GM19372 (cell line): ENCODE results near the gene DOK6.
"Not testable (repeated sequence)": the region's sequence is repeated elsewhere in the genome, so short reads cannot be mapped to it uniquely, and the experiment has no call there.

Source experiments
- ATAC-seq: cut with Tn5 transposase; IDR thresholded peaks from one replicate; pipeline ENCODE4 v1.9.1; 2021; ENCODE audit warnings: mild to moderate bottlenecking, low read depth, moderate library complexity; ENCODE audit not compliant: unreplicated experiment

DOK6 gene

GRCh38 chr18:69617408-69617807 lies 216.7 kb downstream of the DOK6 start:
- no peak for ATAC-seq

- ATAC-seq: no peak
These were observed 217.2 kb downstream of the DOK6 start for GRCh38 chr18:69617888-69618287.

DNA sequence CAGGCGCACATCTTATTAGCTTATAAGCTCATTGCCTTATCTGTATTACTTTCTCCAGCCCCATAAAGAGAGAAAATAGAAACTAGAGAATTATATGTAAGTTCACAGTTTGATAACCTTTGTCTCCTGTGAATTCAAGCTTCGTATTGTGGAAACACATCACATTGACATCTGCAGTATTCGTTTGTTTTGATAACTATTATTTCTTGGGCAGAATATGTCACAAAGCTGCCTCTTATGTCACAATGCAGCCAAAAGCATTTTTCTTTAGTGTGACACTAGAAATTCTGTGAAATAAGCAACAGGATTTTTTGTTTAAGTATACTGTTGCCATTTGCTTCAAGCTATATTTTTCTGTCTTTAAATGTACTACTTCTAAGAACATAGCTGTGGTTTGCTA lies 221.5 kb downstream of the DOK6 start:
- ATAC-seq: no peak

DNA sequence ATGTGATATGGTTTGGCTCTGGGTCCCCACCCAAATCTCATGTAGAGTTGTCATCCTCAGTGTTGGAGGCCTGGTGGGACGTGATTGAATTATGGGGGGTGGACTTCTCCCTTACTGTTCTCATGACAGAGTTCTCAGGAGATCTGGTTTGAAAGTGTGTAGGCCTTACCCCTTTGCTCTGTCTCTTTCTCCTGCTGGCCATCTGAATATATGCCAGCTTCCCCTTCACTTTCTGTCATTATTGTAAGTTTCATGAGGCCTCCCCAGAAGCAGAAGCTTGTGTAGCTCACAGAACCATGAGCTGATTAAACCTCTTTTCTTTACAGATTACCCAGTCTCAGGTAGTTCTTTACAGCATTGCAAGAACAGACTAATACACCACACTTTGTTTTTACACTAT lies 222.3 kb downstream of the DOK6 start:
- no peak for ATAC-seq

GRCh38 chr18:69626171-69626570 lies 225.5 kb downstream of the DOK6 start:
- no peak for ATAC-seq

- ATAC-seq: no peak
These were observed 226.1 kb downstream of the DOK6 start for GRCh38 chr18:69626643-69627242.

DNA sequence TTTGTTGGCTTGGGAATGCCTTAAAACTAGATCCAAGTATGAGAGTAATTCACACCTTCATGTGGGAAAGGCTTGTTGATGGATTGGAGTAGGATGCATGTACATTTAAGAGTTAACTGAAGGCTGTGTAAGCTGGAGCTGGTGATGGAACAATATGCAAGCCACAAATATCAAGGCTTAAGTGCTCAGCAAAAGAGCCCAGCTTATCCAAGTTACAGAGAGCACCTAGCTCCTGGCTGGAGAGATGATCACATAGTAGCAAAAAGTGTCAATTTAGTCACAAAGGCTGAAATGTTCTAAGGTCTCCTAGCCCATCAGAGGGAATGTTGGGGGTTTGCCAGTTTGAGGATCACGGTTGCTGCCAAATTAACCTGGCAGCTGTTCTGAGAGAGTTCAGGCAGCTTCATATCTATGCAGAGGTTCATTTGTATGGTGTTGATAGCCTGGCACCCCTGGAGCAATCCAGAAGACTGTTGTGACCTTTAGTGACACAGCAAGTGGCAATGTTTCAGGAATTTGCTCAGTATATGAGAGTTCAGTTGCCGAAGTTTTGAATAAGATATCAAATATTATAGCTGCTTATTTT lies 228.2 kb downstream of the DOK6 start:
- ATAC-seq: no peak

DNA sequence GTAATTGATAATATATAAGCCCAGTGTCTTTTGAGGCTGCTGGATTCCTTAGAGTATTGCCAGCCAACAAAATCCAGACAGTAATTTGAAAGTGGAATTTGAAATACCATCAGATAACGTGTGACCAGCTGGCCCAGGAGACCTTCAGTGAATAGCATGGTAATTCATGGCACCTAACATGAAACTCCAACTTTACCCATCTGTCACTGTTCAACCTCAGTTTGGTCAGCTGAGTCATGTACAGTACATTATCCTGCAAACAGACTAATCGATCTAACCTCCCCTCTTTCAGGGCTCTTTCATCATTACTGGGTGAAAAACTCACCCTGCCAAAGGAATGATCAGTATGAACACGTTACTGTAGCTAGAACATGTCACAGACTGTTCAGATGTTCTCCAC lies 230.6 kb downstream of the DOK6 start:
- no peak for ATAC-seq

GRCh38 chr18:69635482-69635881 lies 234.8 kb downstream of the DOK6 start:
- ATAC-seq: no peak

- ATAC-seq: peak; percentile 70
These were observed 236.0 kb downstream of the DOK6 start for GRCh38 chr18:69636529-69637301.

DNA sequence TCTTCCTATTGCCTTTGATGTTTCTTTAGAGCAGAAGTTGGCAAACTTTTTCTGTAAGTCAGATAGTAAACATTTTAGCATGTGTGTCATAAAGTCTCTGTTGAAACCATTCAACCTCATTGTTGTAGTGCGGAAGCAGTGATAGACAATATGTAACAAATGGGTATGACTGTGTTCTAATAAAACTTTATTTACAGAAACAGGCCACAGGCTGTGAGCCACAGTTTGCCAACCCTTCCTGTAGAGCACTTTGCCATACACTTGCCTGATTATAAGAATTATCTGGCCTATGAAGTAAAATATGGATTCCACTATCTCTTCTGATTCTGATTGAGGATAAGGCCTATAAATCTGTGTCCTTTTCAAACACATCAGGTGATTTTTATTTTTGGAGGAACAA lies 237.4 kb downstream of the DOK6 start:
- no peak for ATAC-seq

DNA sequence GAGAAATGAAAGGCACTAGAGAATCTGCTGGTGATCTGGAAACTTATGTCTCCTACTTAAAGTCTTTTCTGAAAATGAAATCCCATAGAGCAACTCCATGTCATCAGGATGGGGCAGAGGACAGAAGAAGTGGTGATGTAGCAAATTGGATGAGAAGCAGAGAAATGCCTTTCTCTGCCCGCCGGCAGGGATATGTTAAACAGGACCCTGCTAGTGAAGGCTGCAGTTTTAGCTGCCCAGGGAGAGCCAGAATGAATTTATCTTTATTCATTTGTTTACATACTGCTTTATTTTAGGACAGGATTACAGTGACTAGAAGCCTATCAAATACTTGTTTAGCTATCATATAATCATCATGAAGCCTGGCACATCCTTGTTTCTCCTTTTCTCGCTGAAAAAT lies 247.0 kb downstream of the DOK6 start:
- ATAC-seq: no peak

- ATAC-seq: no peak
These were observed 247.8 kb downstream of the DOK6 start for GRCh38 chr18:69648486-69648885.

- no peak for ATAC-seq
These were observed 249.0 kb downstream of the DOK6 start for GRCh38 chr18:69649684-69650083.

GRCh38 chr18:69651243-69651642 lies 250.6 kb downstream of the DOK6 start:
- ATAC-seq: no peak

GRCh38 chr18:69655816-69656215 lies 255.1 kb downstream of the DOK6 start:
- no peak for ATAC-seq

GRCh38 chr18:69658103-69658502 lies 257.4 kb downstream of the DOK6 start:
- ATAC-seq: no peak

DNA sequence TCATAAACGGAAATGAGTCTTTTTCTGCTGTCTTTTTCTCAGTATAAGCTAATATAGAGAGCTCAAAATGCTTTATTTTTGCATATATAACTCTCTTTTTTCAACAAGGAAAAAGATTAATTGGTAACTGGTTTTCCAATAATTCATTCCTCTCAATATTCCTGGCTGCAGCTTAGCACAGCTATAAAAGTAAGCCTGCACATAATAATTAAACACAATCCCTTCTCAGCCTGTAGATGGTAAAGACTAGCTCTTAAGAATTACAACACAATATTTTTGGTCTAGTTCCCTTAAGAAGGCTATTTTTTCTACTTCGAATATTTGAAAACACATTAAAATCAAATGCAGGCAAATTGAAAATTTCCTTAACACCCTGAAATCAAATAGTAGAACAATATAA lies 258.0 kb downstream of the DOK6 start:
- no peak for ATAC-seq

GRCh38 chr18:69659142-69659651 lies 258.5 kb downstream of the DOK6 start:
- ATAC-seq: no peak

GRCh38 chr18:69662090-69662489 lies 261.4 kb downstream of the DOK6 start:
- ATAC-seq: not testable (repeated sequence)

DNA sequence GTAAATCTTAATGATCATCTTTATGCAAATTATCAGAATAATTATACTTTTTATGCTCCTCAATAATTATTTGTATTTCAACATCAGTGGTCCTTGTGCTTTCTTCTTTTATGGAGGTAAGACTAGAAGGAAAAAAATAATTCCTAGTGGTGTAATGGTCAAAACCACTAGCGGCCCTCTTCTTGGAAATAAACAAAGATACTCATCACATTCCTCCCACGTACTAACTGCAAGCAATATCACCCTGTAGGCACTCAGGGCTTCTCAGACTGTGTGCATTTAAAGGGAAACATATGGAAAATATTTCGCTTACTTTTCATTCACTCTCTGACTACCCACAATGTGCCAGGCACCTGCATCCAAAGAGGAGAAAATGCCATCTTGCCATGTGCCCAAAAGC lies 263.7 kb downstream of the DOK6 start:
- no peak for ATAC-seq
